ENCODE measurements around the gene HECW1.
"Not testable (repeated sequence)": the region's sequence is repeated elsewhere in the genome, so short reads cannot be mapped to it uniquely, and the experiment has no call there.

HECW1 gene

GRCh38 chr7:43112459-43112940, at the start of gene HECW1:
TSS of gene HECW1 (plus strand) at chr7:43112647. CDS start at chr7:43243906, 131,259 bp downstream.
- peak; percentile 39 for DNase-seq

- no peak for DNase-seq
These were observed 40.8 kb upstream of the HECW1 start for GRCh38 chr7:43071604-43072003.

GRCh38 chr7:43072530-43072929, 39.9 kb upstream of the HECW1 start:
- no peak for DNase-seq

GRCh38 chr7:43073811-43074210, 38.6 kb upstream of the HECW1 start:
- not testable (repeated sequence) for DNase-seq

- DNase-seq = no peak
These were observed 36.2 kb upstream of the HECW1 start for GRCh38 chr7:43076189-43076605.

- no peak for DNase-seq
These were observed 35.8 kb upstream of the HECW1 start for GRCh38 chr7:43076606-43077005.

- DNase-seq = no peak
These were observed 35.2 kb upstream of the HECW1 start for GRCh38 chr7:43077285-43077684.

GRCh38 chr7:43077732-43078391, 34.6 kb upstream of the HECW1 start:
- DNase-seq = no peak

- DNase-seq = no peak
These were observed 33.7 kb upstream of the HECW1 start for GRCh38 chr7:43078794-43079193.

- no peak for DNase-seq
These were observed 30.8 kb upstream of the HECW1 start for GRCh38 chr7:43081603-43082002.

- no peak for DNase-seq
These were observed 29.3 kb upstream of the HECW1 start for GRCh38 chr7:43083106-43083505.

GRCh38 chr7:43085017-43085416, 27.4 kb upstream of the HECW1 start:
- no peak for DNase-seq

GRCh38 chr7:43085992-43086391, 26.5 kb upstream of the HECW1 start:
- DNase-seq = no peak

- DNase-seq = no peak
These were observed 19.6 kb upstream of the HECW1 start for GRCh38 chr7:43092819-43093218.

- no peak for DNase-seq
These were observed 15.6 kb upstream of the HECW1 start for GRCh38 chr7:43096875-43097274.

- DNase-seq = no peak
These were observed 12.7 kb upstream of the HECW1 start for GRCh38 chr7:43099750-43100149.

- DNase-seq = no peak
These were observed 7.5 kb upstream of the HECW1 start for GRCh38 chr7:43104874-43105520.

GRCh38 chr7:43105521-43106120, 6.8 kb upstream of the HECW1 start:
- no peak for DNase-seq

- DNase-seq = peak; percentile 59
These were observed 4.0 kb upstream of the HECW1 start for GRCh38 chr7:43108255-43109011.

GRCh38 chr7:43110791-43111535, 1.5 kb upstream of the HECW1 start:
- DNase-seq = no peak

GRCh38 chr7:43111630-43112458, 603 bp upstream of the HECW1 start:
- DNase-seq = no peak

All from right hindlimb (tissue), 1 donor.